GM12878 (cell line): ENCODE measurements around the gene SIN3A. TPM values are rescaled to one million over a fixed set of nuclear protein-coding genes. Genes with fewer than 3 reads are reported as not detected.

ENCODE experiments used
- ATAC-seq: fragments of 200-7000 bp; cut with Tn5 transposase; 3 replicates; pipeline ENCODE4 v1.9.1; 2020; ENCODE audit warnings: mild to moderate bottlenecking, moderate library complexity
- BruUV-seq: library from RNA; stranded (reverse); fragments of 400-500 nt; replicated peaks from 2 replicates; lab custom pipeline; 2021; lab: Mats Ljungman, UMichigan
- CTCF ChIA-PET: fragments of 300-600 bp; sonication (Branson Sonifier 250); formaldehyde crosslinking; extraction: SDS; loops from one replicate; lab custom pipeline; 2021; ENCODE audit warnings: inconsistent platforms; lab: Yijun Ruan, JAX
- POLR2A ChIA-PET: fragments of 350-600 bp; formaldehyde crosslinking; extraction: SDS; loops from one replicate; lab custom pipeline; 2021; ENCODE audit warnings: inconsistent platforms; lab: Charles Lee
- RAD21 ChIA-PET: fragments of 300-600 bp; sonication (Branson Sonifier 250); formaldehyde crosslinking; loops from one replicate; lab custom pipeline; 2023; ENCODE audit warnings: antibody characterized with exemption; ENCODE audit not compliant: unreplicated experiment; lab: Charles Lee
- SMC1A ChIA-PET: fragments of 300-600 bp; sonication (Branson Sonifier 250); formaldehyde crosslinking; loops from one replicate; lab custom pipeline; 2023; ENCODE audit not compliant: unreplicated experiment, uncharacterized antibody; lab: Charles Lee
- DNase-seq: peaks from one replicate; pipeline ENCODE4 v3.0.0-alpha.2; 2011; ENCODE audit warnings: low read depth, low spot score
- FAIRE-seq: peaks from 3 replicates; lab custom pipeline; 2011; peaks lifted over from hg19 to GRCh38; lab: Jason Lieb, UNC
- H2AFZ ChIP-seq: 2 replicates; pipeline ENCODE4 v1.6.0; 2011; ENCODE audit warnings: low read depth, low read length, control low read depth; ENCODE audit not compliant: control insufficient read depth
- H3K27ac ChIP-seq: 2 replicates; pipeline ENCODE4 v1.5.1; 2011; ENCODE audit warnings: control low read depth; ENCODE audit not compliant: control insufficient read depth, insufficient read depth
- H3K27me3 ChIP-seq, 2 experiments: replicated peaks in 1 of 2; 2 replicates each; pipeline versions ENCODE4 v1.6.0 to v1.6.1; 2011; ENCODE audit warnings: low read length in 1 of 2; ENCODE audit not compliant: control insufficient read depth in 2 of 2, insufficient read depth in 2 of 2
- H3K36me3 ChIP-seq, 2 experiments: 2 replicates each; pipeline ENCODE4 v1.5.1; 2011; ENCODE audit warnings: low read length in 1 of 2; ENCODE audit not compliant: control insufficient read depth in 2 of 2, insufficient read depth in 2 of 2
- H3K4me1 ChIP-seq: 2 replicates; pipeline ENCODE4 v1.6.1; 2011; ENCODE audit warnings: mild to moderate bottlenecking, low read length, moderate library complexity, mixed read lengths; ENCODE audit not compliant: control insufficient read depth, insufficient read depth
- H3K4me2 ChIP-seq: 2 replicates; pipeline ENCODE4 v1.6.0; 2011; ENCODE audit warnings: control low read depth; ENCODE audit not compliant: control insufficient read depth, insufficient read depth
- H3K4me3 ChIP-seq: fragments of 200-600 bp; sonication (generic); 2 replicates; pipeline ENCODE4 v1.5.1; 2016
- H3K79me2 ChIP-seq: 2 replicates; pipeline ENCODE4 v1.6.0; 2011; ENCODE audit warnings: low read length; ENCODE audit not compliant: control insufficient read depth, insufficient read depth
- H3K9ac ChIP-seq: 2 replicates; pipeline ENCODE4 v1.8.0; 2011; ENCODE audit warnings: low read length, control low read depth, mixed read lengths; ENCODE audit not compliant: control insufficient read depth, insufficient read depth
- H3K9me3 ChIP-seq: replicated peaks from 3 replicates; pipeline ENCODE4 v1.5.1; 2011; ENCODE audit warnings: mild to moderate bottlenecking, low read length; ENCODE audit not compliant: control insufficient read depth, insufficient read depth
- H4K20me1 ChIP-seq: 2 replicates; pipeline ENCODE4 v1.6.0; 2011; ENCODE audit not compliant: control insufficient read depth, insufficient read depth
- BCL11A ChIP-seq: IDR thresholded peaks from 2 replicates; pipeline ENCODE4 v1.6.1; 2011; ENCODE audit warnings: low read depth, low read length
- BRCA1 ChIP-seq: IDR thresholded peaks from 2 replicates; pipeline ENCODE4 v1.6.1; 2011; ENCODE audit warnings: low read depth, low read length, improper control_type of control experiment
- CEBPB ChIP-seq, 2 experiments: fragments of 150-350 bp in 1 of 2; IDR thresholded peaks; 2 replicates each; pipeline ENCODE4 v1.6.1; 2012 to 2014; ENCODE audit warnings: low read depth in 2 of 2, low read length in 2 of 2, borderline replicate concordance in 1 of 2, inconsistent platforms in 1 of 2
- HCFC1 ChIP-seq: fragments of 150-350 bp; IDR thresholded peaks from 2 replicates; pipeline ENCODE4 v1.6.1; 2014; ENCODE audit warnings: low read length
- JUNB ChIP-seq: IDR thresholded peaks from 2 replicates; pipeline ENCODE4 v1.6.1; 2016; ENCODE audit warnings: antibody characterized with exemption, mild to moderate bottlenecking
- LARP7 ChIP-seq: fragments of 450-650 bp; IDR thresholded peaks from 2 replicates; pipeline ENCODE4 v1.6.1; 2017; ENCODE audit warnings: mild to moderate bottlenecking
- SIX5 ChIP-seq: IDR thresholded peaks from 2 replicates; pipeline ENCODE4 v1.6.1; 2011; ENCODE audit warnings: mild to moderate bottlenecking, low read depth, low read length, moderate library complexity; ENCODE audit not compliant: severe bottlenecking
- SUZ12 ChIP-seq: fragments of 200-600 bp; sonication (generic); IDR thresholded peaks from one replicate; pipeline ENCODE4 v1.6.1; 2018; ENCODE audit warnings: antibody characterized with exemption, mild to moderate bottlenecking; ENCODE audit not compliant: unreplicated experiment
- ZNF207 ChIP-seq: fragments of 450-650 bp; IDR thresholded peaks from 2 replicates; pipeline ENCODE4 v1.6.1; 2014; ENCODE audit warnings: antibody characterized with exemption, mild to moderate bottlenecking, borderline replicate concordance
- WGBS: methylation state at CpG from one replicate; pipeline ENCODE4 v1.1.6; 2016; ENCODE audit warnings: low lambda C conversion rate; ENCODE audit not compliant: insufficient replicate concordance, insufficient coverage; ENCODE audit errors: missing lambda C conversion rate; 5-methylcytosine and 5-hydroxymethylcytosine counted together
- in situ Hi-C: fragments of 300-500 bp; cut with MboI; formaldehyde crosslinking; loops from 9 replicates; pipeline ENCODE4 v1.14.3; 2018; ENCODE audit warnings: mixed read lengths
- intact Hi-C: fragments of 100-400 bp; cut with micrococcal nuclease; formaldehyde crosslinking; loops from one replicate; pipeline ENCODE4 v1.14.2; 2022; ENCODE audit not compliant: unreplicated experiment
- polyA plus RNA-seq, 11 experiments: library from polyadenylated mRNA; depleted of rRNA in 4 of 11; unstranded in 6 of 11; stranded (reverse) in 5 of 11; fragments of >200 nt; fragmentation: Nextera tagmentation in 4 of 11; fragmentation: Illumina TruSeq in 1 of 11; extraction: Ambion mirVana in 4 of 11; extraction: Trizol in 1 of 11; gene quantifications; 1 replicate in 1 of 11; 2 replicates in 10 of 11; pipeline versions ENCODE4 v1.2.1 to v1.2.3, GENCODE V29; 2011 to 2016; ENCODE audit warnings: inconsistent platforms in 2 of 11, missing spikeins in 2 of 11, low read depth in 1 of 11
- total RNA-seq, 4 experiments: library from RNA; depleted of rRNA in 3 of 4; stranded (reverse); fragments of >200 nt in 3 of 4; fragmentation: Illumina TruSeq in 1 of 4; extraction: Trizol in 1 of 4; gene quantifications; 2 replicates each; pipeline versions ENCODE4 v1.2.1 to v1.2.3, GENCODE V29; 2013 to 2021
- TF ChIP-seq, protein P1 (sequence below): fragments of 450-650 bp; IDR thresholded peaks from 2 replicates; pipeline ENCODE4 v1.6.1; 2014; ENCODE audit warnings: mild to moderate bottlenecking
- TF ChIP-seq, protein P2 (sequence below): fragments of 450-650 bp; conservative IDR thresholded peaks from 2 replicates; pipeline ENCODE4 v1.6.1; 2017; ENCODE audit warnings: mild to moderate bottlenecking, moderate library complexity
- TF ChIP-seq, protein P3 (sequence below): fragments of 450-650 bp; IDR thresholded peaks from 2 replicates; pipeline ENCODE4 v1.6.1; 2017; ENCODE audit warnings: borderline replicate concordance
- TF ChIP-seq, protein P4 (sequence below): fragments of 450-650 bp; IDR thresholded peaks from 2 replicates; pipeline ENCODE4 v1.6.1; 2016; ENCODE audit warnings: mild to moderate bottlenecking

The SIN3A gene
- total and polyA plus RNA-seq, 10 of the 15 experiments (the other 5 are each of a cell fraction or from before 2014, with no cell fraction given), result 6.4 to 62.2 (median 29.2) TPM

DNA sequence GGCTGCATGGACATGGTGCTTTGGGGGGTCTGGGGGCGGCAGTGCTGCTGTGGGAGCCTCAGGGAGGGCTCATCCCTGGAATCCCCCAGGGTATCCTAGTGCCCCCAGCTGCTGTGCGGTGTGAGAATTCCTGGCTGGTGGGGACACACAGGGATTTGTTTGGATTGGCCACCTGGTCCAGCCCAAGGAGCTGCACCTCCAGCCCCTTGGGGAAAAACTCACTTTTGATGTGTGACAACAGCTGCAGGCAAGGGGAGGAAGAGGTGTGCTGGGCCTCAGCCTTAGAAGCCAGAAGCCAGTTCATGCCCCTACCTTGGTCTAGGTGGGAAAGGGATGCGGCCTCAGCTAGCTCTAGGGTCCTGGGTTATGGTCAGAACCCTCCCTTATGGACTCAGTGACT lies 124.0 kb downstream of the SIN3A start:
- FAIRE-seq, result no peak
- no peak for ATAC-seq
- no TSS peak for BruUV-seq
- whole genome bisulfite sequencing, result 33% methylated on average over 3 of the region's 3 CpGs
- H3K9me3 ChIP-seq, result no peaks in the 10 kb centered on the region
- H3K27ac ChIP-seq, result no peak overlapping the region
- no peak overlapping the region for H3K9ac ChIP-seq
- intact Hi-C loops, result no loop called here
- no peak overlapping the region for H3K4me3 ChIP-seq
- no peaks in the 10 kb centered on the region for H3K27me3 ChIP-seq
- in situ Hi-C loops, result no loop called here
- H3K4me2 ChIP-seq, result no peak overlapping the region
- CTCF ChIA-PET, result interaction anchor here (0.6 to 2.9 kb wide), 2 partner anchors 41 to 118 kb away, joined by 3 to 8 read pairs; partner anchors contain the start of gene MAN2C1
- RAD21 ChIA-PET, result no interaction called here
- TF ChIP-seq CEBPB (IDR thresholded peaks at IDR 0.05; ENCODE audit: borderline replicate concordance in 1 of 2, low read depth in 2 of 2, low read length in 2 of 2) (no peak), BCL11A (no peak), SUZ12 (no peak), LARP7 (no peak), SIX5 (no peak), HCFC1 (no peak), BRCA1 (no peak), JUNB (no peak), ZNF207 (no peak)
- TF ChIP-seq, protein P1, sequence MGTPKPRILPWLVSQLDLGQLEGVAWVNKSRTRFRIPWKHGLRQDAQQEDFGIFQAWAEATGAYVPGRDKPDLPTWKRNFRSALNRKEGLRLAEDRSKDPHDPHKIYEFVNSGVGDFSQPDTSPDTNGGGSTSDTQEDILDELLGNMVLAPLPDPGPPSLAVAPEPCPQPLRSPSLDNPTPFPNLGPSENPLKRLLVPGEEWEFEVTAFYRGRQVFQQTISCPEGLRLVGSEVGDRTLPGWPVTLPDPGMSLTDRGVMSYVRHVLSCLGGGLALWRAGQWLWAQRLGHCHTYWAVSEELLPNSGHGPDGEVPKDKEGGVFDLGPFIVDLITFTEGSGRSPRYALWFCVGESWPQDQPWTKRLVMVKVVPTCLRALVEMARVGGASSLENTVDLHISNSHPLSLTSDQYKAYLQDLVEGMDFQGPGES, result no peak
- TF ChIP-seq, protein P2, sequence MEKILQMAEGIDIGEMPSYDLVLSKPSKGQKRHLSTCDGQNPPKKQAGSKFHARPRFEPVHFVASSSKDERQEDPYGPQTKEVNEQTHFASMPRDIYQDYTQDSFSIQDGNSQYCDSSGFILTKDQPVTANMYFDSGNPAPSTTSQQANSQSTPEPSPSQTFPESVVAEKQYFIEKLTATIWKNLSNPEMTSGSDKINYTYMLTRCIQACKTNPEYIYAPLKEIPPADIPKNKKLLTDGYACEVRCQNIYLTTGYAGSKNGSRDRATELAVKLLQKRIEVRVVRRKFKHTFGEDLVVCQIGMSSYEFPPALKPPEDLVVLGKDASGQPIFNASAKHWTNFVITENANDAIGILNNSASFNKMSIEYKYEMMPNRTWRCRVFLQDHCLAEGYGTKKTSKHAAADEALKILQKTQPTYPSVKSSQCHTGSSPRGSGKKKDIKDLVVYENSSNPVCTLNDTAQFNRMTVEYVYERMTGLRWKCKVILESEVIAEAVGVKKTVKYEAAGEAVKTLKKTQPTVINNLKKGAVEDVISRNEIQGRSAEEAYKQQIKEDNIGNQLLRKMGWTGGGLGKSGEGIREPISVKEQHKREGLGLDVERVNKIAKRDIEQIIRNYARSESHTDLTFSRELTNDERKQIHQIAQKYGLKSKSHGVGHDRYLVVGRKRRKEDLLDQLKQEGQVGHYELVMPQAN, result no peak
- TF ChIP-seq, protein P3, sequence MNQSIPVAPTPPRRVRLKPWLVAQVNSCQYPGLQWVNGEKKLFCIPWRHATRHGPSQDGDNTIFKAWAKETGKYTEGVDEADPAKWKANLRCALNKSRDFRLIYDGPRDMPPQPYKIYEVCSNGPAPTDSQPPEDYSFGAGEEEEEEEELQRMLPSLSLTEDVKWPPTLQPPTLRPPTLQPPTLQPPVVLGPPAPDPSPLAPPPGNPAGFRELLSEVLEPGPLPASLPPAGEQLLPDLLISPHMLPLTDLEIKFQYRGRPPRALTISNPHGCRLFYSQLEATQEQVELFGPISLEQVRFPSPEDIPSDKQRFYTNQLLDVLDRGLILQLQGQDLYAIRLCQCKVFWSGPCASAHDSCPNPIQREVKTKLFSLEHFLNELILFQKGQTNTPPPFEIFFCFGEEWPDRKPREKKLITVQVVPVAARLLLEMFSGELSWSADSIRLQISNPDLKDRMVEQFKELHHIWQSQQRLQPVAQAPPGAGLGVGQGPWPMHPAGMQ, result no peak
- TF ChIP-seq, protein P4, sequence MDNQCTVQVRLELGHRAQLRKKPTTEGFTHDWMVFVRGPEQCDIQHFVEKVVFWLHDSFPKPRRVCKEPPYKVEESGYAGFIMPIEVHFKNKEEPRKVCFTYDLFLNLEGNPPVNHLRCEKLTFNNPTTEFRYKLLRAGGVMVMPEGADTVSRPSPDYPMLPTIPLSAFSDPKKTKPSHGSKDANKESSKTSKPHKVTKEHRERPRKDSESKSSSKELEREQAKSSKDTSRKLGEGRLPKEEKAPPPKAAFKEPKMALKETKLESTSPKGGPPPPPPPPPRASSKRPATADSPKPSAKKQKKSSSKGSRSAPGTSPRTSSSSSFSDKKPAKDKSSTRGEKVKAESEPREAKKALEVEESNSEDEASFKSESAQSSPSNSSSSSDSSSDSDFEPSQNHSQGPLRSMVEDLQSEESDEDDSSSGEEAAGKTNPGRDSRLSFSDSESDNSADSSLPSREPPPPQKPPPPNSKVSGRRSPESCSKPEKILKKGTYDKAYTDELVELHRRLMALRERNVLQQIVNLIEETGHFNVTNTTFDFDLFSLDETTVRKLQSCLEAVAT, result no peak
- TF ChIP-seq, all 136 proteins: peak for 0
- ChIA-PET POLR2A (no interaction called here), SMC1A (interaction anchor here (1.0 kb wide), 1 partner anchor 18 kb away, joined by 3 read pairs; no protein-coding TSS in a partner anchor)
- no peaks in the 10 kb centered on the region for H4K20me1 ChIP-seq
- H2AFZ ChIP-seq, result no peak overlapping the region
- no peaks in the 10 kb centered on the region for H3K36me3 ChIP-seq
- H3K4me1 ChIP-seq, result no peaks in the 10 kb centered on the region
- DNase-seq, result no peak
- no peaks in the 10 kb centered on the region for H3K79me2 ChIP-seq
